ENCODE results near the gene MTIF2.
A peak's percentile ranks its signal among the peaks of the same experiment; 100 is the strongest.
"Not testable (repeated sequence)": the region's sequence is repeated elsewhere in the genome, so short reads cannot be mapped to it uniquely, and the experiment has no call there.

Gene MTIF2

DNA sequence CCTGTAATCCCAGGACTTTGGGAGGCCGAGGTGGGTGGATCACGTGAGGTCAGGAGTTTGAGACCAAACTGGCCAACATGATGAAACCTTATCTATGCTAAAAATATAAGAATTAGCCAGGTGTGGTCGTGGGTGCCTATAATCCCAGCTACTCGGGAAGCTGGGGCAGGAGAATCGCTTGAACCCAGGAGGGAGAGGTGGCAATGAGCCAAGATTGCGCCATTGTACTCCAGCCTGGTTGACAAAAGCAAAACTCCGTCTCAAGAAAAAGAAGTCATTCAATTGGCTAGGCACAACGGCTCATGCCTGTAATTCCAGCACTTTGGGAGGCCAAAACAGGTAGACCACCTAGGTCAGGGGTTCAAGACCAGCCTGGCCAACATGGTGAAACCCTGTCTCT is 27.4 kb downstream of the MTIF2 start:
- DNase-seq (ENCODE audit: low spot score), result not testable (repeated sequence)

DNA sequence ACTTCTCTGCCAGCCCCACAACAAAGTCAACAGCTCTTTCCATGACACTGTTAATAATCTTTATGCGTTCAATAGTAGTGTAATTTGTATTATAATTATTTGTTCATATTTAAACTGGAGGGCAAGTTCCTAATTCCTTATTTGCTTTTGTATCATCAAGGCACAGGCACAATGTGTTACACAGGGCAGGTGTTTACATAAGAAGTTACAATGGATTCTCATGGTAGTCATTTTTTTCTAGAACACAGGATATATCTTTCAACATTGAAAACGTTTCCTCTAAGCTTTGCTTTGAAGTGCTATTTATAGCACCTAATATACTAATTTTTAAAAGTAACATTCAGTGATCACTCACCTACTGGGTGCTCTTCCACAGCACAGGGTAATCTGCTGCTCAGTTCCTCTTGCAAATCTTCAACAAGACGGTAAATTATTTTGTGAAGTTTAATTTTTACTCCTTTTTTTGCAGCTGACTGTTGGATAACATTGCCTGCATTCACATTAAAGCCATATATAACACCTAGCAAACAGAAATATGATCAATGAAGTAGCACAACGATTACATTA is 29.3 kb downstream of the MTIF2 start:
- no peak for DNase-seq (ENCODE audit: low spot score)

DNA sequence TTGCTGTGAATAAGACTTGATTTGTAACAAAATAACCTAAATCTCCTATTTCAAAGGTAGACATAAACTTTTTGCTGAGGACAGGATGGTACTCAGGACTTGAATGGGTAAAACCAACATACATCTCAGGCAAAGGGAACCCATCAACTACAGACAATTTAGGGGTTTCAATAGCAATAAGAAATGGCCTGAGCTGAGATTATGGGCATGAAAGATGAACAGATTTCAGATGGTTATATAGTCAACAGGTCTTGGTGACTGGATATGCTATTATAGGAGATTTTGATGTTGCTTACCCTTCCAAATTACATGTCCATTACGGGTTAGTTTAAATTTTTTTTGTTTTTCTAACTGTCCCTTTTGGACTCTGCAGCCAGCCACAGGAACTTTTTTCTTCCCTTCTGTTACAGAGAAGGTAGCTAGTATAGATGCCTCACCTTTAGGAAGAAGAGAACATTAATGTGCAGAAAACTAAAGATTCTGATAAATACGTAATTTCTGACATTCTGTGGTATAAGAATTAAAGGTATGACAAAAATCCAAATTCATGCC is 32.0 kb downstream of the MTIF2 start:
- no peak for DNase-seq (ENCODE audit: low spot score)

DNA sequence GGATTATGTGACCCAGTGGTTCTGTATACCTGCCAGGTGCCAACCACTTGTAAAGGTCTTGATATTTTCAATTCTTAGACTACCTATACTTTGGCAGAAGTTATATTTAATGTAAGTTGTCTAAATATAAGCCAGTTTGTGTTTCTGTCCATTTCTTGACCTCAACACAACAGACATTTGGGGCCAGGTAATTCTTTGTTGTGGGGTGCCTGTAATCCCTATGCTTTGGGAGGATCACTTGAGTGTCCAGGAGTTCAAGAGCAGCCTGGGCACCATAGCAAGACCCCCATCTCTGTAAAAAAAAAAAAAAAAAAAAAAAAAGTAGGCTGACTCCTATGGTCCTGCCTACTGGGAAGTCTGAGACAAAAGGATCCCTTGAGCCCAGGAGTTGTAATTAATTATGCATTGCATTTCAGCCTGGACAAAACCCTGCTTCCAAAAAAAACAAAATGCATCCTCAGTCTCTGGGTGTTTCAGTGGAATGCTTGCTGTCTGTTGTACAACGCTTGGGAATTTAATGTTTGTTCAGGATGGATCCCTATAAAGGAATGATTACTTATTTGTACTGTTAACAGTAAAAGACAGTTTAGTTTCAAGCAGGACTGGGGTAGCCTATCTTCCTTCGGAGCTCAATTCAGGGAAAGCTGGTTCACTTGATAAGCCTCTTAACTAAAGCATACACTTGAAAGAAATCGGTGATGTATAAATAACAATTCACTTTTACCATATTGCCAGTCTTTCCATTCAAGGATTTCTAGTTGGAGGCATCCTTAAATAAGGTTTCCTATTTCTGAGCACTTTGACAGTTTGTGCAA is 33.1 kb downstream of the MTIF2 start:
- DNase-seq (ENCODE audit: low spot score), result no peak

DNA sequence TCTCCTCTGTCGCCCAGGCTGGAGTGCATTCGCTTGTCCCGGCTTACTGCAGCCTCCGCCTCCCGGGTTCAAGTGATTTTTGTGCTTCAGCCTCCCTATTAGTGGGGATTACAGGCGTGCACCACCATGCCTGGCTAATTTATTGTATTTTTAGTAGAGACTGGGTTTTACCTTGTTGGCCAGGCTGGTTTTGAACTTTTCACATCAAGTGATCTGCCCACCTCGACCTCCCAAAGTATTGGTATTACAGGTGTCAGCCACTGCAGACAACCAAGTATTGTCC is 35.4 kb downstream of the MTIF2 start:
- no peak for DNase-seq (ENCODE audit: low spot score)

DNA sequence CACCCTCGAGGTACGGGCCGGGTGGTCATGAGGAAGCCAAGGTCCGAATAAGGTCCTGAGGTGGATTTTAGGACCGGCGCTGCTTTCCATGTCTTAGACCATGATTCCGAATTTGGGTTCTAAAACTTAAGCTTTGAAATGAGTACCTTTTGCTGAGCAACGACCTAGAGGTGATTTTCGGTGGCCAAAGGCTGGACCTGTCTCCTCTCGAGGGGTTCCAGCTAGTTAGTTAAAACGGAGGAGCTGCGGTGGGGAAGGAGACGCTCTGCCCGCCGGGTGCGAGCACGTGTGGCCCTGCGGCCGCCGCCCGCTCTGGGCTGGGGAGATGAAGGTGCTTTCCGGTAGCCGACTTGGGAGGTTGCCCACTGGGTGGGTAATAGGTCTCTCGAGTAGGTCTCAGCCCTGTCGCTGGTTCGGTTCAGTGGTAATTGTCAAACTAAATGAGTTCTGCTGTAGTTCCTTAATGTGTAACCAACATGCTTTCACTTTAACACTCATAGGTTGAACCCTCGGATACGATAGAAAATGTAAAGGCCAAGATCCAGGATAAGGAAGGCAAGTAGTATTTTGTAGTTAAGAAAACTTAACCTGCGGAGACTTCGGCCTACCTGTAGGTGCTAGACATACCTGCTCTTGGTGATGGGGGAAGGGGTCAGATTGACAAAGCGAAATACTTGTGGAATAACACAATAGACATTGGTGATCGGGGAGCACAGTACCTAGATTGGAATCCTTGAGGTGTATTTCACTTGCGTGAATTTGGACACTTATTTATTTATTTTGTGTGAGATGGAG is 36.0 kb downstream of the MTIF2 start:
- DNase-seq (ENCODE audit: low spot score), result no peak

DNA sequence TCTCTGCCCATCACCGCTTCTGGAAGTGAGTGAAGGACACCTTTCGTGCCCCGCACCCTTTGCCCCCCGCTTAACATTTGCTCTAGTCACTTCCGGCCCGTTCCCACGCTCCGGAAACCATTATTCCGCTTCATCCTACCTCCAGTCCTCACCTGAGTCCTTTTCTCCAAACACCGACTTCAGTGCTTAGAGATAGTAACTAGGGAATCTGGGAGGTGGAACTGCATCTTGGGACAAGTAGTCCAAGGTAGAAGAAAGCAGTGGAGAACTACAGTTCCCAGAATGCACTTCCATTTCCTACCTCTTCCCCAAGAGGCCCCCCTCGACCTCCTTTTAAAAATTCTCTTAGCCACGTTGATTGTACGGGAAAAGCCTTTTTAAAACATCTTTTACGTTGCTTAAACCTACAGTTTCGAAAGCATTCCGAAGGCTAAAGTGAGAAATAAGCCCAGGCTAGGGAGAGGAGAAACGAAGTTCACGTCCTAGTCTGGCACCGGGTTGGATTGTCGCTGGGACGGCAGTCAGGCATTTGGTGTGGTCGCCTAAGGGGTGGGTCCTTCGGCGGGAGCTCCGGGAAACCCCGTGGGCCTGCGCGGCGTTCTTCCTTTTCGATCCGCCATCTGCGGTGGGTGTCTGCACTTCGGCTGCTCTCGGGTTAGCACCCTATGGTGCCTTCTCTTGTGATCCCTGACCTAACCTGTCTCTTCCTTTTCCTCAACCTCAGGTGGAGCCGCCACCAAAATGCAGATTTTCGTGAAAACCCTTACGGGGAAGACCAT is 36.8 kb downstream of the MTIF2 start, which contains the start of the genes CLHC1 and RPS27A:
CLHC1 (minus strand) TSS at position 210 of the 779 bp plus-strand sequence. CDS start 9,882 bp downstream, outside the sequence.
RPS27A (plus strand) TSS at position 605 of the 779 bp plus-strand sequence; CDS start at position 742, 137 bp downstream.
- DNase-seq (ENCODE audit: low spot score), result peak; percentile 98

DNA sequence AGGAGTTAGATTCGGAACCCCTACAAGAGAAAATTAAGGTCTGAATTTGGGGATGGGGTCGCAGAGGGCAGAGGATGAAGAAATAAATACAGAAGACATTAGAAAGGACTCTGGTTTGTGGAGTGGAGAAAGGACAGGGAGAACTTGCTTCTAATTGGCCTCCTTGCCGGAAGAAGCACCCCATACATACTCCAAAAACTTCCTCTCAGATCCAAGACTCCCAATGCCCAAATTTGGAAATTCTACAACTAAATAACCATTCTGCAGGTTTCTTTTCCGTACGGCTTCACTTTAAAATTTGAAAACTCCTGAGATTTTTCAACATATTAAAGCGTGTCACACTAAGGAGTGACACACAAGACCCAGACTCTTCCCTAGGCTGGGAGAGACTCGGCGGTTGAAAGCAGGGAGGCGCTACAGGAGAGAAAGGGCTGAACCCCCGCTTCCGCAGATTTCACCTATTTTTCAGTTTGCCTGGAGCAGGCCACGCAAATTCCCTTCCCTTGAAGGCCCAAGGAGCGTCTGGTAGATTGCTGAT is 37.4 kb downstream of the MTIF2 start:
- DNase-seq (ENCODE audit: low spot score), result no peak

DNA sequence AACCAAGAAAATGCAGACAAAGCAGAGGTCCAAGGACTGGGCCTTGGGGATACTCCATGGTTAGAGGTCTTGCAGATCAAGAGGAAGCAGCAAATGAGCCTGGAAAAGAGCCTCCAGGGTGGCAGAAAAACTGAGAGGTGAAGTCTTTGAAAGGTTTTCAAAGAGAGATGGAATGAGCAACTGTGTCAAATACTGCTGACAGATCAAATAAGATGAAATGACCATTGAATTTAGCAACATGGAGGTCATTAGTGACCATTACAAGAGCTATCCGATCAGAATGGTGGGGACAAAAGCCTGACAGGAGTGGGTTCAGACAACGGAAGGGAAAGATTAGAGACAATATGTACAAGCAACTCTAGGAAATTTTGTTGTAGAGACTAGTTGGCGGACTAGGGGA is 38.5 kb downstream of the MTIF2 start:
- DNase-seq (ENCODE audit: low spot score), result no peak

DNA sequence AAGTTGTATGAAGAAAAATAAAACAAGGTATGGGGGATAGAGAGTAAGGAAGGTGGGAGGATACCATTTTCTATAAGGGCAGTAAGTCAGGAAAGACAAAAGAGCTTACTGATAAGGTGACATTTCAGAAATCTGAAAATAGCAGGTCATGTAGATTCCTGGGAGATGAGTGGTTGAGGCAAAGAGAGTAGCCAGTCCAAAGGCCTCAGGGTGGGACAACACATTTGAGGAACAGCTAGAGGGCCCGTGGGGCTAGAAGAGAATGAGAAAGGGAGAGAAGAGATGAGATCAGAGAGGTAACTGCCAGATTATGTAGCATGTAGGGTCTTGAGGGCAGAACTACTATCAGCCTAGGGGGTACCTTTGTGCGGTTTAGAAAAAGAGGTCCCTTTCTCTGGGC is 39.8 kb downstream of the MTIF2 start:
- no peak for DNase-seq (ENCODE audit: low spot score)

DNA sequence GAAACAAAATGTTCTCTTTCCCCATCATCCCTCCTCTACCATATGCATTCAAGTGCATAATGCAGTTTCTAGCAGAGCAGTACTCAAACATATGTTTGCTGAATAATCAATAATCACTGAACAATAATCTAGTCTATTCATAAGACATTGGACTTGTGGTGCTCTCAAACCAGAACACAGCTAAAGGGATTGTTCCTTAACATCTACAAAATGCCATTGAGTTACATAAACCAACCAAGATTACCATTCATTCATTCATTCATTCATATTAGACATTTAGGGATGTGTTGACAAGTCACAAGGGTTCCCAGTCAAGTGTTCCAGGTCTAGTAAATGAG is 40.8 kb downstream of the MTIF2 start:
- no peak for DNase-seq (ENCODE audit: low spot score)

DNA sequence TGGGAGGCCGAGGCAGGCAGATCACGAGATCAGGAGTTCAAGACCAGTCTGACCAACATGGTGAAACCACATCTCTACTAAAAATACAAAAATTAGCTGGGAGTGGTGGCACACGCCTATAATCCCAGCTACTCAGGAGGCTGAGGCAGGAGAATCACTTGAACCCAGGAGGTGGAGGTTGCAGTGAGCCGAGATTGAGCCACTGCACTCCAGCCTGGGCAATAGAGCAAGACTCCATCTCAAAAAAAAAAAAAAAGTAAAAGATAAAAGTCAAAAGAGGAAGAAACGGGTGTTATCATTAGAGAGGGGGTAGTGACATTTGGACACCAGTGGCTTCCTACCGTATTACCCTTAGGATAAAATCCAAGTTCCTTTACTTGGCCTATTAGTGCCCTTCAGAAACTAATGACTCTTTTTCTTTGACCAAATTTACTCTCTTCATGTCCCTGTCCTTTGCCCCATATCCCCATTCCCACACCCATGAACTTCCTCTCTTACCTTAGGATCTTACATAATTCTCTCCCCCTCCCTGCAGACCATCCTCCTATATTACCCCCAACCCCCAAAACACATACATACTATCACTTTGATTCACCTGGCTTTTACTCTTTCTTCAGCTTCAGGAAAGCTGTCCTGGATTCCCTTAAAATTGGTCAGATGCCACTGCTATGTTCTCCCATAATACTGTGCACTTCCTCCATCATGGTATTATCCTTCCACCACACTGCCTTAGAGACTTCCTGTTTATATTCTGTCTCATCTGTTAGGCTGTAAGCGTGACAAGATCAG is 41.4 kb downstream of the MTIF2 start:
- DNase-seq (ENCODE audit: low spot score), result not testable (repeated sequence)

DNA sequence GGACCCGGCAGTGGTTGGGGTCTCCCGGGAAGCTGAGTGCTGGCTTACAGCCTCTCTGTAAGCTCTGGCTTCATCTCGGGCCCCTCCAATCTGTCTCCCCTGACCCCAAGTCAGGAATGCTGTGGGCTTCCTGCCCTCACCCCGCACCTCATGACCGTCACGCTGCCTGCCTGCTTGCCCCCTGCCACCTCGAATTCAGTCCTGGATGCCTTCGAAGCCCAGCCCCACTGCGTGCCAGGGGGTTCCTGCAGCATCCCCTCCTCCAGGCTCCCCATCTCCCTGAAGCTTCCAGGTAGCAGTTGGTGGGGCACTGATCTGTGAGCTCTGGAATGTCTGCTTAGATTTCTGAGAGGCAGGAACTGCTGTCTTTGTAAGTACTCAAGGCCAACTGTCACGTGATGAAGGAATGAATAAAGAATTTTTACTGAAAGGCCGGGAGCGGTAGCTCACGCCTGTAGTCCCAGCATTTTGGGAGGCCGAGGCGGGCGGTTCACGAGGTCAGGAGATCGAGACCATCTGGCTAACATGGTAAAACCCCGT is 43.5 kb downstream of the MTIF2 start:
- DNase-seq (ENCODE audit: low spot score), result no peak

DNA sequence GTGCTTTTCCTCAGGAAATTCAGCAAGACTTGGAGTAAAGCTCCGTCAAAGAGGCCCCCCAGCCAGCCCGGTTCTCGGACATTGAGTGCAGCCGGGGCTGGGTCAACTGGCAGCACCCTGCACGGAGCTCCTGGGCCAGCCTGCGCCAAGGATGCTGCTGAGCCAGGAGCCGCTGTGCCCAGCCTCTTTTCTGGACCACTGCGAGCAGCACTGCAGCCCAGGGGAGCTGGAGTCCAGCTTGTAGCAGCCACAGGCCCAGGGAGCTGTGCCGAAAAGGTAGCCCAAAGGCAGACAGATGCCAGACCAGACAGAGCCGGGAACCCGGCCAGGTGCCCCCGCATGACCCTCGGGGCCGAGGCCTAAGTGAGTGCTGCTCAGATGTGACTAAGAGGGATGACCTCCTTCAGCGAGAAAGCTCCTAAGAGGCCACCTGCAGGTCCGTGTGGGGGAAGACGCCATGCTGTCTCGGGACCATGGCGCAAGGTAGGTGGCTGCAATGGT is 44.2 kb downstream of the MTIF2 start:
- no peak for DNase-seq (ENCODE audit: low spot score)

DNA sequence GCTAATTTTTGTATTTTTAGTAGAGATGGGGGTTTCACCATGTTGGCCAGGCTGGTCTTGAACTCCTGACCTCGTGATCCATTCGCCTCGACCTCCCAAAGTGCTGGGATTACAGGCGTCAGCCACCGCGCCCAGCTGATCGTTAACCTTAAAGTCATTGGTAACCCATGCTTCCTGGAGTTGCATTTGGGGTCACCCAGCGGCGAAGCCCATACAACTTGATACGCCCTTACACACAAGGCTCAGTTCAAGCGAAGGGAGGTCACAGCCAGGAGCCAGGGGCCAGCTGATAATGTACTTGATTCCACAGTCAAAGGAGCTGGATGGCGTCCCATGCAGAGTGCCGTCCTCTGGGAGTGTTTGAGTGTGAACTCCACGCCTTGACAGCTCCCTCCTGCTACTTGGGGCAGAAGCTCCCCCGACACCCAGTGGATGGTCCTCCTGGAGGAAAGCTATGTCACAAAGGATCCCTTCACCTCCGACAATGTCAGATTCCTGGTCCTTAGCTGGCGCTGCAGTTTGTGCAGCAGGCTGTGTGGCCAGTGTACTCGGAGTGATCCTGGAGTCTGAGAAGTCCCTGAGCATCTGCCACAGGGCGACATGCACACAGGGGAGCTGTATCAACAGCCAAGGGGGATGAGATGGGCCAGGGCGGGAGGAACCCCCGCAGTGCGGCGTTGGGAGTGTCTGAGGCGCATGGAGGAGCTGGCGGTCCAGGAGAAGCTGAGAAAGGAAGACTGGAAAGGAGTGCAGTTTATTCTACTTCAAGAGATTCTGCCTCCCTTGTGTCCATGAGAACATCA is 44.9 kb downstream of the MTIF2 start:
- DNase-seq (ENCODE audit: low spot score), result no peak

DNA sequence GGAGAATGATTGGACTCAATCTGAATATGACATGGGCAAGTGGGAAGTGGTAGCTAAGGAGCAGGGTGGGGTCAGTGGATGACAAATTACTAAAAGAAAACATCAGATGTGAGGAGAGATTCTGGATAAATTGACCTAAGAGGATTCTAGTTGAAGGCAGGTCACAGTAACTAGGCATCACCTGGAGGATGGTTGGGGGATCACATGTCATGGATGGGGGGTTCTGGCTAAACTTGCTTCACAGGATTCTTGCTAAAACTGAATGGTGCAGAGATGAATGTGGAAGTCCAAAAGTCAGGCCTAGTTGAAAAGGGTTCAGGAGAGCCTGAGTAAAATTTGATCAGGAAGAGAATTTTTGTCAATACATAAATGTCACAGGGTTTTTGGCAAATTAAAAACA is 55.2 kb downstream of the MTIF2 start:
- DNase-seq (ENCODE audit: low spot score), result no peak

DNA sequence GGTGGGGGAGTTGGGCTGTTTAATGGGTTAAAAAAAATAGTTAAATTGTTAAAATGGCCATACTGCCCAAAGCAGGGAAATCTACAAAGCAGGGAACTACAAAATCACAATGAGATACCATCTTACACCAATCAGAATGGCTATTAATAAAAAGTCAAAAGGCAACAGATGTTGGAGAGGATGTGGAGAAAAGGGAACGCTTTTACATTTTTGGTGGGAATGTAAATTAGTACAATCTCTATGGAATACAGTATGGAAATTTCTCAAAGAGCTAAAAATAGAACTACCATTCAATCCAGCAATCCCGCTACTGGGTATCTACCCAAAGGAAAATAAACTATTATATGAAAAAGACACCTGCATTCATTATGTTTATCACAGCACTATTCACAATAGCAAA is 64.1 kb downstream of the MTIF2 start:
- no peak for DNase-seq (ENCODE audit: low spot score)

DNA sequence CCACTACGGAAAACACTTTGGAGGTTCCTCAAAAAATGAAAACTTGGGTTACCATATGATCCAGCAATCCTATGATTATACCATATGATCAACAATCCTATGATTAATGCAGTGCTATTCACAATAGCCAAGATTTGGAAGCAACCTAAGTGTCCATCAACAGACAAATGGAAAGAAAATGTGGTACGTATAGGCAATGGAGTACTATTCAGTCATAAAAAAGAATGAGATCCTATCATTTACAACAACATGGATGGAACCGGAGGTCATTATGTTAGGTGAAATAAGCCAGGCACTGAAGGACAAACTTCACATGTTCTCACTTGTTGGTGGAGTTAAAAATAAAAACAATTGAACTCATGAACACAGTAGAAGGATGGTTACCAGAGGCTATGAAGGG is 64.5 kb downstream of the MTIF2 start:
- no peak for DNase-seq (ENCODE audit: low spot score)

DNA sequence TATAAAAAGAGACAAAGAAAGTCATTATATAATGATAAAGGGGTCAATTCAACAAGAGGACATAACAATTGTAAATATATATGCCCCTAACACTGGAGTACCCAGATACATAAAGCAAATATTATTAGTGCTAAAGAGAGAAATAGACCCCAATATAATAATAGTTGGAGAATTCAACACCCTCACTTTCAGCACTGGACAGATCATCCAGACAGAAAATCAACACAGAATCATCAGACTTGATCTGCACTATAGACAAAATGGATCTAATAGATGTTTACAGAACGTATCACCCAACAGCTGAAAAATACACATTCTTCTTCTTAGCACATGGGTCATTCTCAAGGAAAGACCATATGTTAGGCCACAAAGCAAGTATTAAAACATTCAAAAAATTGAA is 68.6 kb downstream of the MTIF2 start:
- DNase-seq (ENCODE audit: low spot score), result no peak

Data from SK-N-DZ (cell line).